Memory B cell (primary cell): ENCODE data around the gene PPP1CB.

Source experiments
- ATAC-seq: fragments of 150-1000 bp; cut with Tn5 transposase; 2 replicates; pipeline ENCODE4 v1.10.0; 2021; ENCODE audit warnings: low read depth, mild to moderate bottlenecking, moderate library complexity
- DNase-seq, 2 donors: peaks; one replicate each; pipeline ENCODE4 v3.0.0; 2022; ENCODE audit warnings: low spot score in 2 of 2
- H3K27ac Mint-ChIP-seq: one replicate; pipeline ENCODE4 v1.8.0; 2022; ENCODE audit warnings: mild to moderate bottlenecking, moderate library complexity, mixed read lengths
- H3K27me3 Mint-ChIP-seq: one replicate; pipeline ENCODE4 v1.8.0; 2022; ENCODE audit warnings: mixed read lengths
- H3K36me3 Mint-ChIP-seq: one replicate; pipeline ENCODE4 v1.8.0; 2022; ENCODE audit warnings: mild to moderate bottlenecking, mixed read lengths
- H3K4me1 Mint-ChIP-seq: one replicate; pipeline ENCODE4 v1.8.0; 2022; ENCODE audit warnings: mixed read lengths
- H3K4me3 Mint-ChIP-seq: one replicate; pipeline ENCODE4 v1.8.0; 2022; ENCODE audit warnings: mild to moderate bottlenecking, moderate library complexity, mixed read lengths
- H3K9me3 Mint-ChIP-seq: one replicate; pipeline ENCODE4 v1.8.0; 2022; ENCODE audit warnings: mixed read lengths

Gene PPP1CB

GRCh38 chr2:28824207-28824606 is 72.6 kb downstream of the PPP1CB start:
- Mint-ChIP-seq H3K9me3 (no peaks in the 10 kb centered on the region), H3K4me1 (peaks cover 3% of the 10 kb centered on the region), H3K36me3 (no peaks in the 10 kb centered on the region), H3K4me3 (no peak overlapping the region), H3K27ac (no peak overlapping the region), H3K27me3 (no peaks in the 10 kb centered on the region)
- DNase-seq, result no peak
- no peak for ATAC-seq

- no peaks in the 10 kb centered on the region for H3K9me3 Mint-ChIP-seq
- no peak overlapping the region for H3K27ac Mint-ChIP-seq
Observed at GRCh38 chr2:28824870-28825269, 73.2 kb downstream of the PPP1CB start.

GRCh38 chr2:28828382-28828781 is 76.8 kb downstream of the PPP1CB start:
- no peaks in the 10 kb centered on the region for H3K27me3 Mint-ChIP-seq
- no peak for ATAC-seq
- H3K4me1 Mint-ChIP-seq, result no peaks in the 10 kb centered on the region
- H3K36me3 Mint-ChIP-seq, result no peaks in the 10 kb centered on the region
- no peaks in the 10 kb centered on the region for H3K9me3 Mint-ChIP-seq
- H3K27ac Mint-ChIP-seq, result no peak overlapping the region
- no peak for DNase-seq
- no peak overlapping the region for H3K4me3 Mint-ChIP-seq

More at GRCh38 chr2:28824870-28825269, 73.2 kb downstream of the PPP1CB start:
- H3K4me1 Mint-ChIP-seq, result peaks cover 3% of the 10 kb centered on the region
- ATAC-seq, result no peak
- DNase-seq, result no peak
- no peaks in the 10 kb centered on the region for H3K27me3 Mint-ChIP-seq
- no peaks in the 10 kb centered on the region for H3K36me3 Mint-ChIP-seq
- H3K4me3 Mint-ChIP-seq, result no peak overlapping the region

GRCh38 chr2:28833740-28834470 is 82.3 kb downstream of the PPP1CB start:
- Mint-ChIP-seq H3K36me3 (peaks cover 1% of the 10 kb centered on the region), H3K27me3 (no peaks in the 10 kb centered on the region), H3K4me3 (no peak overlapping the region)

GRCh38 chr2:28835781-28836180 is 84.2 kb downstream of the PPP1CB start:
- no peak overlapping the region for H3K4me3 Mint-ChIP-seq
- no peaks in the 10 kb centered on the region for H3K27me3 Mint-ChIP-seq
- H3K9me3 Mint-ChIP-seq, result peaks cover 3% of the 10 kb centered on the region

More at GRCh38 chr2:28833740-28834470, 82.3 kb downstream of the PPP1CB start:
- H3K27ac Mint-ChIP-seq, result no peak overlapping the region
- H3K4me1 Mint-ChIP-seq, result no peaks in the 10 kb centered on the region
- DNase-seq, result no peak
- ATAC-seq, result no peak
- H3K9me3 Mint-ChIP-seq, result peaks cover 3% of the 10 kb centered on the region

GRCh38 chr2:28838971-28839370 is 87.3 kb downstream of the PPP1CB start:
- H3K36me3 Mint-ChIP-seq, result peaks cover 4% of the 10 kb centered on the region
- no peak for DNase-seq
- H3K4me1 Mint-ChIP-seq, result no peaks in the 10 kb centered on the region
- no peaks in the 10 kb centered on the region for H3K27me3 Mint-ChIP-seq
- peaks cover 2% of the 10 kb centered on the region for H3K9me3 Mint-ChIP-seq
- no peak overlapping the region for H3K27ac Mint-ChIP-seq
- ATAC-seq, result no peak
- no peak overlapping the region for H3K4me3 Mint-ChIP-seq

More at GRCh38 chr2:28835781-28836180, 84.2 kb downstream of the PPP1CB start:
- H3K36me3 Mint-ChIP-seq, result peaks cover 1% of the 10 kb centered on the region
- H3K27ac Mint-ChIP-seq, result no peak overlapping the region
- H3K4me1 Mint-ChIP-seq, result no peaks in the 10 kb centered on the region
- no peak for ATAC-seq
- DNase-seq, result no peak

GRCh38 chr2:28842042-28842441 is 90.4 kb downstream of the PPP1CB start:
- no peak for ATAC-seq
- Mint-ChIP-seq H3K4me3 (no peak overlapping the region), H3K4me1 (no peaks in the 10 kb centered on the region)

More at GRCh38 chr2:28842042-28842441, 90.4 kb downstream of the PPP1CB start:
- DNase-seq, result no peak
- peaks cover 8% of the 10 kb centered on the region for H3K36me3 Mint-ChIP-seq
- H3K27me3 Mint-ChIP-seq, result no peaks in the 10 kb centered on the region
- no peaks in the 10 kb centered on the region for H3K9me3 Mint-ChIP-seq
- no peak overlapping the region for H3K27ac Mint-ChIP-seq
